Choroid plexus epithelial cell (primary cell): ENCODE results near the gene UQCC3.
"Not testable (repeated sequence)": the region's sequence is repeated elsewhere in the genome, so short reads cannot be mapped to it uniquely, and the experiment has no call there.

Experiments
- DNase-seq: peaks from one replicate; pipeline ENCODE4 v3.0.0-alpha.2; 2010; ENCODE audit warnings: low read depth
- H3K4me3 ChIP-seq: 2 replicates; pipeline ENCODE4 v1.5.1; 2011; ENCODE audit warnings: low read depth, mild to moderate bottlenecking, control low read depth, low read length, moderate library complexity
- TF ChIP-seq, protein P1 (sequence below): conservative IDR thresholded peaks from 2 replicates; pipeline ENCODE4 v1.5.1; 2011; ENCODE audit warnings: low read depth, mild to moderate bottlenecking, control low read depth, inconsistent platforms, low read length, moderate library complexity

The UQCC3 gene

DNA sequence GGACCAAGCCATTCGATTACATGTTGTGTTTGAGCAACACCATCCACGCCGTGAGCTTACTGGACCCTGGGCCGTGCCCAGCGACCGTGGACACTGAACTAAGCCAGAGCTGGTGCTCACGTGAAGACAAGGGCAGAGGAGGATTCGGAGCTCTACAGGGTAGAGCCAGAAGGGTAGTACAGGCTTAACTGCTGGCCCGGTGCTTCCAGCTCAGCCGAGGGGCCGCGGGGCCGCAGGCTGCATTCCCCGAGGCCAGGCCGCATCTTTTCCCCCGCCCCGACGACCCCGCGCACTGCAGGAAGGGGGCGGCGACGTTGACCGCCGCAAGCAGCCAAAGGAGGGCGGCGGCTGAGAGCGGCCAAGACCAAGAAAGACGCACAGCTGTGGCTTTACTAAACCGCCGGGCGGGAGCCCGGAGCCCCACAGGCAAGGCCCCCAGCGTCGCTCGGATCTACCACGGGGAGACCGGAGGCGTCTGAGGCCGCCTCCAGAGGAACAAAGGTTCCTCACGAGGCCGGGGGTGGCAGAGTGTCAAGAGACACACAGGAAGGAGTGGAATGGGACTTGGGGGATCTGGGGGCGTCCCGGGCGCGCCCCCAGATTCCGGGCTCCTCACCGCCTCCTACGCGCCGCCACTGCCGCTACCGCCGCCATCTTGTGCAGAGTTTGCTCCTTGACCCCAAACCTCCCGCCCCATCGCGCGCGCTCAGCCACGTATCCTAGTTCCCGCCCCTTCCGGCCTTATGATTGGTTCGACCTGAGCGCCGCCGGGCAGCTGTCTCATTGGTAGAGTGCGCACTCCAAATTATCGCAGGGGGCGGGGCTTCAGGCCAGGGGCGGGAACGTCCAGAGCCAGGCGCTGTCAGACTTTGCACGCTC is 25.3 kb upstream of the UQCC3 start, which contains the start of gene GANAB:
GANAB (minus strand) TSS at position 668 of the 879 bp plus-strand sequence; CDS start at position 654, 14 bp downstream.
- TF ChIP-seq, protein P1, sequence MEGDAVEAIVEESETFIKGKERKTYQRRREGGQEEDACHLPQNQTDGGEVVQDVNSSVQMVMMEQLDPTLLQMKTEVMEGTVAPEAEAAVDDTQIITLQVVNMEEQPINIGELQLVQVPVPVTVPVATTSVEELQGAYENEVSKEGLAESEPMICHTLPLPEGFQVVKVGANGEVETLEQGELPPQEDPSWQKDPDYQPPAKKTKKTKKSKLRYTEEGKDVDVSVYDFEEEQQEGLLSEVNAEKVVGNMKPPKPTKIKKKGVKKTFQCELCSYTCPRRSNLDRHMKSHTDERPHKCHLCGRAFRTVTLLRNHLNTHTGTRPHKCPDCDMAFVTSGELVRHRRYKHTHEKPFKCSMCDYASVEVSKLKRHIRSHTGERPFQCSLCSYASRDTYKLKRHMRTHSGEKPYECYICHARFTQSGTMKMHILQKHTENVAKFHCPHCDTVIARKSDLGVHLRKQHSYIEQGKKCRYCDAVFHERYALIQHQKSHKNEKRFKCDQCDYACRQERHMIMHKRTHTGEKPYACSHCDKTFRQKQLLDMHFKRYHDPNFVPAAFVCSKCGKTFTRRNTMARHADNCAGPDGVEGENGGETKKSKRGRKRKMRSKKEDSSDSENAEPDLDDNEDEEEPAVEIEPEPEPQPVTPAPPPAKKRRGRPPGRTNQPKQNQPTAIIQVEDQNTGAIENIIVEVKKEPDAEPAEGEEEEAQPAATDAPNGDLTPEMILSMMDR, result no peak
- DNase-seq, result peak; percentile 99
- H3K4me3 ChIP-seq, result peak within 1 kb of the TSS; percentile 90

DNA sequence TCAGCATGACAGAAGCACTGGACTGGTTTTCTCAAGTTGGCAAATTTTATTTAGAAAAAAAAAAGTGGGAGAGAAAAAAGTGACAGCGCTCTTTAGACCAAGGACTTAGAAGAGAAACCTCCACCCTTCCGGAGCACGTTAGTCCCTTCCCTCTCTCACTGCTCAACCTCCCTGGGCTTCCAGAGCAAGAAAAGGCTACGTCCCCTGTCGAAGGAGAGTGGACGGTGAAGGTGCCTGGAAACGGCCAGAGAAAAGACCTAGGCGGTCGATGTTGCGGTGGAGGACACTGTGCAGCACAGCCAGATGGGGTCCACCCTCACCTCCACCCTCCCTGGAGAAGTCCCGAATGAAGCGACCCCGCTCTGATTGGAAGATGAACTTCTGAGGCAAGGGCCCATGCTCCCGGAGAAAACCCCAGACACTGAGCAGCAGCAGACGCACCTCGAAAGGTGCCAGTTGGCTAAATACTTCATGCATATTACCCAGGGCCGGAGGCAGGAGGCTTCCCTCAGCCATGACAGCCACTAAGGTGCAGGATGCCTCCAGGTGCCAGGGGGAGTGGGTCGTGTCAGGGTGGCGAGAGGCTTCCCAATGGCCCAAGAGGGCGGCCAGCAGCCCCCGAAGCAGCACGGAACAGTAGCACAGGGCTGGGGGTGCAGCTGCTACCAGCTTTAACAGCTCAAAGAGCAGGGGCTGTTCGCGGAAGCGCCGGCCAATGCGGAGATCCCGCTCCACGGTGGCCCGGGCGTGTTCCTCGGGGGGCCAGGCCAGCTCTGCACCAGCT is 24.5 kb upstream of the UQCC3 start:
- no peak for DNase-seq
- TF ChIP-seq, protein P1, result no peak
- H3K4me3 ChIP-seq, result no peak overlapping the region

DNA sequence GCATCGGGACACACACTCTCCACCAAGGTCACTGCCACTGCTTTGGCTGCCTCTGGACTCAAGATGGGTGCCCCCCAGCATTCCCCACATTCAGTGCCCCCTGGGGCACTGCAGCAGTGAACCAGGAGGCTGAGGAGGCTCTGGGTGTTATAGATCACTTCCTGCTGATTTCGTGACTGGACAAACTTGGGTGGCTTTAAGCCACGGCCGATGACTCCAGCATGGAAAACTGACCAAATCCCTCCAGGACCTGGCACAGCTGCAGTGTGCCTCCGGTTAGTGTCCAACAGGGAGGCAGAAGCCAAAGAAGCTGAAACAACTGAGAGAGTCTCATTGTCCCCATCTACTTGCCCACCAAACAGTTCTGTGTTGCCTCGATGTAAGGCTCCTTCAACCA is 23.9 kb upstream of the UQCC3 start:
- H3K4me3 ChIP-seq, result no peak overlapping the region
- TF ChIP-seq, protein P1, result no peak
- DNase-seq, result no peak

DNA sequence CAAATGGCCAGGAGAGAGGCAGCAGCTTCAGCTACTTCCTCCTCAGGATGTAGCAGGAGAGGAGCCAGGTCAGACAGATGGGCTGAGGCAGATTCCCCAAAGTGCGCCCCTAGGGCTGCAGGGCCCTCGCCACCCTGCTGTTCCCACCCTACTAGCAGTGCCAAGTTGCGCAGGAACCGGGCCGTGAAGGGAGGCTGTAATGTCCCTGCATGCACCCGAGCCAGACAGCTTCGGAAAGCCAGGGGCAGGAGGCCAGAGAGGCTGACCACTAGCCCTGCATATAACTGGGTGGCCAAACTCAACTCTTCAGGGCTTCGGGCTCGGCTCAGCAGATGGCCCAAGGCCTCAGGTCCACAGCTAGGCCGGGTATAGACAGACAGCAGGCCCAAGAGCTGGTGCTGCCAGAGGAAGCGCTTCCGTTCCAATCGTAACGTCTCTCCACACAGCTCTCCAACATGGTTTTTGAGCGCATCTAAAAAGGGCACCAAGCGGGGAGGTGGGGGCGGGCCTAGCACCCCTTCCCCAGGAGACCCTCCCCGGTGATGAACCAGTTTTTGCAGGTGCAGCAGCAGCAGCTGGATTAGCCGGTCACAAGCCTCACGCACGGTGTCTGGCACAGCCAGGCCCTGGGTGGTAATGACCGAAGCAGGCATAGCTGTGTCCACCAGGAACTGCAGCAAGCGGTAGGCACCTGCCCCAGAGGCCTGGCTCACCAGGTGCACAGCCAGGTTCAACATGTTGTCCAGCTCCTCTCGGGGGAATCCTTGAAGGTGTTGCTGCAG is 23.1 kb upstream of the UQCC3 start:
- TF ChIP-seq, protein P1, result no peak
- no peak overlapping the region for H3K4me3 ChIP-seq

DNA sequence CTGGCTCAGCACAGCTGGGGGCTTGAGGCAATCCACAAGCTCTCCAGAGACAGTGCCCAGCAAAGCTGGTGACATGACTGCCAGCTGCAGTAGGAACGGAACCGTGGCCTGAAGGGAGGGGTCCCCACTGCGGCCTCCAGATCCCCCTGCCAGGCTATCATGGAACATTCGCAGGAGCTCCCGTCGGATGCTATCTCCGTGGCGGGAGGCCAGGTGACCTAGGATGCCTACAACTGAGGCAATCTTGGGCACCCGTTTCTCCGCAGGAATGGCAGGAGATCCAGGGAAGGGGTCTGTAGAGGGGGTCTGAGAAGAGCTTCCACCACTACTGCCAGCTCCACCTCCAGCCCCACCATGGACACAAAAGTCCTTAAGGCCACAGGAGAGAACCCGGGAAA is 22.5 kb upstream of the UQCC3 start:
- H3K4me3 ChIP-seq, result no peak overlapping the region
- TF ChIP-seq, protein P1, result no peak
- no peak for DNase-seq

More for the DNA sequence above, 23.1 kb upstream of the UQCC3 start:
- DNase-seq, result no peak

DNA sequence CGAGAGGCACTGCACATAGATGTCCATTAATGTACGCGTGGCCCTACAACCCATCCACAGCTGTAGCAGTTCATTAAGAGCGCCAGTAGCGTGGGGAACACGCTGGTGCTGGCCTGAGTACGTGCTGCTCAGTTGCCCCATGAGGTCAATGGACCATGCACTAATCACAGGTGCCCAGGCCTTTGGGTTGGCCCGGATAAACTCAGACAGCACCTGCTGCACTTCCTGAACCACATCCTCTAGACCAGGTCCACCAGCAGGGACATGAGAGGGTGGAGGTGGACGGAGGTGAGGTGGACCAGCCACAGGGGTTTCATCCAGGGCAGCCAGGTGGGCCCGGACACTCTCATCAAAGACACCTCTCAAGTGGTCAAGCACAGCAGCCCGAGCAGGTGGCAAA is 22.0 kb upstream of the UQCC3 start:
- TF ChIP-seq, protein P1, result no peak
- DNase-seq, result no peak
- no peak overlapping the region for H3K4me3 ChIP-seq

DNA sequence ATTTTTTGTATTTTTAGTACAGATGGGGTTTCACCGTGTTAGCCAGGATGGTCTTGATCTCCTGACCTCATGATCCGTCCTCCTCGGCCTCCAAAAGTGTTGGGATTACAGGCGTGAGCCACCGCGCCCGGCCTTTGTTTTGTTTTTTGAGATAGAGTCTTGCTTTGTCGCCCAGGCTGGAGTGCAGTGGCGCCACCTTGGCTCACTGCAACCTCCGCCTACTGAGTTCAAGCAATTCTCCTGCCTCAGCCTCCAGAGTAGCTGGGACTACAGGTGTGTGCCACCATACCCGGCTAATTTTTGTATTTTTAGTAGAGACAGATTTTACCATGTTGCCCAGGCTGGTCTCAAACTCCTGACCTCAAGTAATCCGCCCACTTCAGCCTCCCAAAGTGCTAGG is 21.2 kb upstream of the UQCC3 start:
- not testable (repeated sequence) for DNase-seq, H3K4me3 ChIP-seq
